Erythroblast (primary cell): ENCODE data around the gene OPA1.

Experiments used
- GATA1 ChIP-seq: IDR thresholded peaks from 2 replicates; pipeline ENCODE4 v1.6.1; 2011; ENCODE audit warnings: low read depth, mild to moderate bottlenecking, control low read depth, low read length, moderate library complexity
- POLR2A ChIP-seq: IDR thresholded peaks from 2 replicates; pipeline ENCODE4 v1.6.1; 2011; ENCODE audit warnings: mild to moderate bottlenecking, low read length

DNA sequence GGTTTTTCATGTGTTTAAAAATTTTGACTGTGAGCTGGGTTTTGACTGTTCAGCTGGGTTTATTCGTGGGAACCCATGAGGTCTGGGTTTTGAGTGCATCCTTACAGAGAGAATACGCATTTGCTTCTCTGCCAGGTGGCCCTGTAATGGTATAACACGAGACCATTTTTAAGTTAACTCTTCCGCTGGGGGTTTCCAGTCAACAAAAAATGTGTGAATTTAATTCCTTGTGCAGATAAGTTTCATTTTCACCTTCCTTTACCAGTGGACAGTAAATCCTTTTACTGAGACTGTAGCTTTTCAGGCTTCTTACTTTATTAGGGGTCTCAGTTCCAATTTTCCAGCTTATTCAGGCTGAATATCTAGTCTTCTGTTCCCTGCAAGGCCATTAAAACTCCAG, 149.6 kb downstream of the OPA1 start:
- TF ChIP-seq POLR2A (no peak), GATA1 (no peak)
